Erythroblast (primary cell): ENCODE data around the gene PCYT2.

ENCODE experiments used
- GATA1 ChIP-seq: IDR thresholded peaks from 2 replicates; pipeline ENCODE4 v1.6.1; 2011; ENCODE audit warnings: low read depth, mild to moderate bottlenecking, control low read depth, low read length, moderate library complexity
- POLR2A ChIP-seq: IDR thresholded peaks from 2 replicates; pipeline ENCODE4 v1.6.1; 2011; ENCODE audit warnings: mild to moderate bottlenecking, low read length

DNA sequence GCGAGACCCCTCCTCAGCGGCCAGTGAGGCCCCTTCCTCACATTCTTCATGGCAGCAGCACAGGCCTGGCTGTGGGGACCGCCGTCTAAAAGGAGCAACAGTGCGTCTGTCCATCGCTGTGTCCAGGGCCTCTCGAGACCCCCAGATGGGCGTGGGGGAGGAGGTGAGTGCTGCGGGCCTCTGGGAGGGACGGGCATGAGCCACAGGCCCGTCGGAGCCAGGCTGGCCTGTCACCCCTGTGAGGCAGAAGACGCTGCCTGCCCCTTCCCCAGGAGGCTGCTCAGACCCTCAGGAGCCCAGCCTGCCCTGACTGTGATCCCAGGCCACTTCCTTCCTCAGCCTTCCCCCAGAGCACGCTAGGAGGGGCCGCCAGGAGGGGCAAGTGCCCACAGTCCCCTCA lies 28.0 kb upstream of the PCYT2 start:
- TF ChIP-seq POLR2A (no peak), GATA1 (no peak)
